OCI-LY7 (cell line): ENCODE measurements around the gene PDAP1.

Source experiments
- EZH2phosphoT487 ChIP-seq: fragments of 200-600 bp; sonication (generic); IDR thresholded peaks from 2 replicates; pipeline ENCODE4 v1.6.1; 2018; ENCODE audit warnings: low read depth, borderline replicate concordance, mild to moderate bottlenecking, mixed run types, antibody characterized with exemption, low read length, moderate library complexity, mixed read lengths
- TF ChIP-seq, protein P1 (sequence below): fragments of 200-600 bp; sonication (generic); conservative IDR thresholded peaks from 2 replicates; pipeline ENCODE4 v1.5.1; 2014; ENCODE audit warnings: mild to moderate bottlenecking, antibody characterized with exemption, low read length, moderate library complexity, mixed read lengths

DNA sequence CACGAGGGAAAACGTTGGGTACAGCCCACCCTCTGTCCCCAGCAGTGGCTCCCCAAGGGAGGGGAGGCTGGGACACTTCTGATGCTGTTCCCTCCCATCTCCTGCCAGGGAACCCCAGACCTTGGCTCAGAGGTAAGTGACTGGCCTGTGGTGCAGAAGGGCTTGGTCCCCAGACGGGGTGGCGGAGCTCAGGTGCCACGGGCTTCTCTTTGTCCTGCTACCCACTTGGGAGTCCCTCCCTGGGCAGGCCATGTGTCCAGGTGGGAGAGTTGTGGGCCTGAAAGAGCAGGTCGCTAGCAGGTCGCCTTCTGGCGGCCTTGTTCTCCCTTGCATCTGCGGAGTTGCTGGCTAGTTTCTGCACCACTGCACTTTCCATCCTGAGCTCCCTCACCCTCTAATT lies 47.5 kb upstream of the PDAP1 start:
- TF ChIP-seq, protein P1, sequence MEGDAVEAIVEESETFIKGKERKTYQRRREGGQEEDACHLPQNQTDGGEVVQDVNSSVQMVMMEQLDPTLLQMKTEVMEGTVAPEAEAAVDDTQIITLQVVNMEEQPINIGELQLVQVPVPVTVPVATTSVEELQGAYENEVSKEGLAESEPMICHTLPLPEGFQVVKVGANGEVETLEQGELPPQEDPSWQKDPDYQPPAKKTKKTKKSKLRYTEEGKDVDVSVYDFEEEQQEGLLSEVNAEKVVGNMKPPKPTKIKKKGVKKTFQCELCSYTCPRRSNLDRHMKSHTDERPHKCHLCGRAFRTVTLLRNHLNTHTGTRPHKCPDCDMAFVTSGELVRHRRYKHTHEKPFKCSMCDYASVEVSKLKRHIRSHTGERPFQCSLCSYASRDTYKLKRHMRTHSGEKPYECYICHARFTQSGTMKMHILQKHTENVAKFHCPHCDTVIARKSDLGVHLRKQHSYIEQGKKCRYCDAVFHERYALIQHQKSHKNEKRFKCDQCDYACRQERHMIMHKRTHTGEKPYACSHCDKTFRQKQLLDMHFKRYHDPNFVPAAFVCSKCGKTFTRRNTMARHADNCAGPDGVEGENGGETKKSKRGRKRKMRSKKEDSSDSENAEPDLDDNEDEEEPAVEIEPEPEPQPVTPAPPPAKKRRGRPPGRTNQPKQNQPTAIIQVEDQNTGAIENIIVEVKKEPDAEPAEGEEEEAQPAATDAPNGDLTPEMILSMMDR: no peak
- no peak for TF ChIP-seq EZH2phosphoT487
